Middle frontal gyrus (tissue), 1 donor: ENCODE measurements around the gene GHR.

Source experiments
- DNase-seq: peaks from one replicate; pipeline ENCODE4 v3.0.0-alpha.2; 2015; ENCODE audit warnings: low spot score; ENCODE audit errors: extremely low spot score

GHR gene

GRCh38 chr5:42598311-42598710, 175.1 kb downstream of the GHR start:
- DNase-seq: no peak

GRCh38 chr5:42599106-42599505, 175.9 kb downstream of the GHR start:
- no peak for DNase-seq

GRCh38 chr5:42600441-42600840, 177.2 kb downstream of the GHR start:
- DNase-seq: no peak

GRCh38 chr5:42604171-42604711, 181.0 kb downstream of the GHR start:
- DNase-seq: no peak

GRCh38 chr5:42605490-42605889, 182.3 kb downstream of the GHR start:
- DNase-seq: no peak

- no peak for DNase-seq
These were observed 183.2 kb downstream of the GHR start for GRCh38 chr5:42606464-42606869.

- no peak for DNase-seq
These were observed 188.2 kb downstream of the GHR start for GRCh38 chr5:42611437-42611836.

- no peak for DNase-seq
These were observed 189.6 kb downstream of the GHR start for GRCh38 chr5:42612750-42613366.

GRCh38 chr5:42614509-42614908, 191.3 kb downstream of the GHR start:
- no peak for DNase-seq

GRCh38 chr5:42620579-42621216, 197.5 kb downstream of the GHR start:
- DNase-seq: no peak

GRCh38 chr5:42621242-42621641, 198.0 kb downstream of the GHR start:
- no peak for DNase-seq

GRCh38 chr5:42621662-42622061, 198.4 kb downstream of the GHR start:
- DNase-seq: no peak

- no peak for DNase-seq
These were observed 201.7 kb downstream of the GHR start for GRCh38 chr5:42624912-42625311.

GRCh38 chr5:42626462-42626861, 203.2 kb downstream of the GHR start:
- no peak for DNase-seq

- DNase-seq: no peak
These were observed 205.6 kb downstream of the GHR start for GRCh38 chr5:42628821-42629220.

- no peak for DNase-seq
These were observed 206.0 kb downstream of the GHR start for GRCh38 chr5:42629284-42629683.

GRCh38 chr5:42631241-42631640, 208.0 kb downstream of the GHR start:
- no peak for DNase-seq

GRCh38 chr5:42632354-42632900, 209.2 kb downstream of the GHR start:
- no peak for DNase-seq

- DNase-seq: no peak
These were observed 211.3 kb downstream of the GHR start for GRCh38 chr5:42634575-42634974.

- no peak for DNase-seq
These were observed 213.2 kb downstream of the GHR start for GRCh38 chr5:42636425-42636824.

GRCh38 chr5:42636946-42637345, 213.7 kb downstream of the GHR start:
- DNase-seq: no peak

GRCh38 chr5:42638972-42639371, 215.7 kb downstream of the GHR start:
- DNase-seq: no peak

GRCh38 chr5:42640835-42641234, 217.6 kb downstream of the GHR start:
- no peak for DNase-seq
